ENCODE data around the gene OCLN. TPM values are rescaled to one million over a fixed set of nuclear protein-coding genes. Genes with fewer than 3 reads are reported as not detected.
"Not testable (repeated sequence)": the region's sequence is repeated elsewhere in the genome, so short reads cannot be mapped to it uniquely, and the experiment has no call there.

OCLN gene
- 4.7 TPM for polyA plus RNA-seq (2012; ENCODE audit: insufficient read depth, insufficient read length)

GRCh38 chr5:69492391-69492922, at the start of gene OCLN:
TSS of gene OCLN (plus strand) at chr5:69492790. CDS start at chr5:69504245, 11,455 bp downstream.
- DNase-seq (ENCODE audit: low read depth, low spot score): peak; percentile 12
- peak within 1 kb of the TSS; percentile 60 for H3K4me3 ChIP-seq (ENCODE audit: low read length)

GRCh38 chr5:69444127-69444754, 48.3 kb upstream of the OCLN start:
- no peak overlapping the region for H3K4me3 ChIP-seq (ENCODE audit: low read length)
- no peak for DNase-seq (ENCODE audit: low read depth, low spot score)

GRCh38 chr5:69449511-69449910, 43.1 kb upstream of the OCLN start:
- H3K4me3 ChIP-seq (ENCODE audit: low read length): no peak overlapping the region
- DNase-seq (ENCODE audit: low read depth, low spot score): no peak

GRCh38 chr5:69450116-69450515, 42.5 kb upstream of the OCLN start:
- H3K4me3 ChIP-seq (ENCODE audit: low read length): no peak overlapping the region
- DNase-seq (ENCODE audit: low read depth, low spot score): no peak

GRCh38 chr5:69450527-69450926, 42.1 kb upstream of the OCLN start:
- not testable (repeated sequence) for H3K4me3 ChIP-seq (ENCODE audit: low read length); DNase-seq (ENCODE audit: low read depth, low spot score)

- no peak overlapping the region for H3K4me3 ChIP-seq (ENCODE audit: low read length)
- no peak for DNase-seq (ENCODE audit: low read depth, low spot score)
These were observed 40.5 kb upstream of the OCLN start for GRCh38 chr5:69451941-69452647.

- not testable (repeated sequence) for DNase-seq (ENCODE audit: low read depth, low spot score); H3K4me3 ChIP-seq (ENCODE audit: low read length)
These were observed 39.1 kb upstream of the OCLN start for GRCh38 chr5:69453487-69453886.

GRCh38 chr5:69454460-69455249, 37.9 kb upstream of the OCLN start:
- no peak overlapping the region for H3K4me3 ChIP-seq (ENCODE audit: low read length)
- no peak for DNase-seq (ENCODE audit: low read depth, low spot score)

- not testable (repeated sequence) for DNase-seq (ENCODE audit: low read depth, low spot score); H3K4me3 ChIP-seq (ENCODE audit: low read length)
These were observed 37.1 kb upstream of the OCLN start for GRCh38 chr5:69455428-69455988.

- DNase-seq (ENCODE audit: low read depth, low spot score): no peak
- H3K4me3 ChIP-seq (ENCODE audit: low read length): no peak overlapping the region
These were observed 30.4 kb upstream of the OCLN start for GRCh38 chr5:69462170-69462569.

- H3K4me3 ChIP-seq (ENCODE audit: low read length); DNase-seq (ENCODE audit: low read depth, low spot score): not testable (repeated sequence)
These were observed 26.2 kb upstream of the OCLN start for GRCh38 chr5:69466375-69466774.

GRCh38 chr5:69467442-69468225, 25.0 kb upstream of the OCLN start:
- no peak overlapping the region for H3K4me3 ChIP-seq (ENCODE audit: low read length)
- no peak for DNase-seq (ENCODE audit: low read depth, low spot score)

- no peak for DNase-seq (ENCODE audit: low read depth, low spot score)
- no peak overlapping the region for H3K4me3 ChIP-seq (ENCODE audit: low read length)
These were observed 24.0 kb upstream of the OCLN start for GRCh38 chr5:69468631-69469030.

- DNase-seq (ENCODE audit: low read depth, low spot score); H3K4me3 ChIP-seq (ENCODE audit: low read length): not testable (repeated sequence)
These were observed 21.1 kb upstream of the OCLN start for GRCh38 chr5:69471516-69471915.

- not testable (repeated sequence) for DNase-seq (ENCODE audit: low read depth, low spot score); H3K4me3 ChIP-seq (ENCODE audit: low read length)
These were observed 20.0 kb upstream of the OCLN start for GRCh38 chr5:69472535-69473143.

GRCh38 chr5:69477170-69477569, 15.4 kb upstream of the OCLN start:
- DNase-seq (ENCODE audit: low read depth, low spot score): no peak
- no peak overlapping the region for H3K4me3 ChIP-seq (ENCODE audit: low read length)

- not testable (repeated sequence) for DNase-seq (ENCODE audit: low read depth, low spot score); H3K4me3 ChIP-seq (ENCODE audit: low read length)
These were observed 14.3 kb upstream of the OCLN start for GRCh38 chr5:69478296-69478695.

GRCh38 chr5:69484891-69485290, 7.7 kb upstream of the OCLN start:
- no peak for DNase-seq (ENCODE audit: low read depth, low spot score)
- no peak overlapping the region for H3K4me3 ChIP-seq (ENCODE audit: low read length)
